Calu3 (cell line): ENCODE data around the gene PTOV1. TPM values are rescaled to one million over a fixed set of nuclear protein-coding genes. Genes with fewer than 3 reads are reported as not detected.
A peak's percentile ranks its signal among the peaks of the same experiment; 100 is the strongest.

ENCODE experiments used
- BruUV-seq: library from RNA; stranded (reverse); fragments of 400-500 nt; replicated peaks from 2 replicates; lab custom pipeline; 2021; lab: Mats Ljungman, UMichigan
- CTCF ChIA-PET: fragments of 300-600 bp; sonication (Branson Sonifier 250); formaldehyde crosslinking; loops from one replicate; lab custom pipeline; 2022; ENCODE audit warnings: antibody characterized with exemption; lab: Charles Lee
- DNase-seq: peaks from one replicate; pipeline ENCODE4 v3.0.0; 2022
- H3K27ac Mint-ChIP-seq: one replicate; pipeline ENCODE4 v1.8.0; 2022; ENCODE audit warnings: mixed read lengths; ENCODE audit not compliant: unreplicated experiment
- H3K27me3 Mint-ChIP-seq: one replicate; pipeline ENCODE4 v1.8.0; 2022; ENCODE audit warnings: mixed read lengths; ENCODE audit not compliant: unreplicated experiment
- H3K36me3 Mint-ChIP-seq: one replicate; pipeline ENCODE4 v1.8.0; 2022; ENCODE audit warnings: mild to moderate bottlenecking, moderate library complexity, mixed read lengths; ENCODE audit not compliant: insufficient read depth, unreplicated experiment
- H3K4me1 Mint-ChIP-seq: one replicate; pipeline ENCODE4 v1.8.0; 2022; ENCODE audit warnings: mild to moderate bottlenecking, low read depth, mixed read lengths; ENCODE audit not compliant: unreplicated experiment
- H3K4me3 Mint-ChIP-seq: one replicate; pipeline ENCODE4 v1.8.0; 2022; ENCODE audit warnings: mild to moderate bottlenecking, low read depth, moderate library complexity, mixed read lengths; ENCODE audit not compliant: unreplicated experiment
- H3K9me3 Mint-ChIP-seq: one replicate; pipeline ENCODE4 v1.8.0; 2022; ENCODE audit warnings: low read depth, mixed read lengths; ENCODE audit not compliant: unreplicated experiment
- CTCF ChIP-seq: fragments of 200-600 bp; IDR thresholded peaks from one replicate; pipeline ENCODE4 v1.8.0; 2022; ENCODE audit warnings: antibody characterized with exemption; ENCODE audit not compliant: unreplicated experiment
- intact Hi-C: fragments of 100-400 bp; cut with micrococcal nuclease; formaldehyde crosslinking; loops from one replicate; pipeline ENCODE4 v1.10.0; 2022; ENCODE audit not compliant: unreplicated experiment
- total RNA-seq: library from RNA; stranded (reverse); gene quantifications from 2 replicates; pipeline ENCODE4 v1.2.3, GENCODE V29; 2022

Gene PTOV1
- total RNA-seq, 1 experiment from 2014 or later, result 256 TPM

- H3K4me3 Mint-ChIP-seq, result peak overlapping the region; percentile 27
- no TSS peak for BruUV-seq
- H3K27ac Mint-ChIP-seq, result no peak overlapping the region
- no peaks in the 10 kb centered on the region for H3K9me3 Mint-ChIP-seq
- H3K4me1 Mint-ChIP-seq, result peaks cover 15% of the 10 kb centered on the region
- no peak for DNase-seq
- H3K36me3 Mint-ChIP-seq, result peaks cover 11% of the 10 kb centered on the region
- intact Hi-C loops, result no loop called here
- TF ChIP-seq CTCF, result no peak
- CTCF ChIA-PET, result no interaction called here
- H3K27me3 Mint-ChIP-seq, result no peaks in the 10 kb centered on the region
Observed at GRCh38 chr19:49871349-49871985, 20.5 kb downstream of the PTOV1 start.

- no TSS peak for BruUV-seq
Observed at GRCh38 chr19:49872245-49873128, 21.5 kb downstream of the PTOV1 start.

GRCh38 chr19:49873129-49873521, 22.2 kb downstream of the PTOV1 start:
- no peak overlapping the region for H3K4me3 Mint-ChIP-seq
- peaks cover 13% of the 10 kb centered on the region for H3K4me1 Mint-ChIP-seq
- BruUV-seq, result no TSS peak
- CTCF ChIA-PET, result no interaction called here
- intact Hi-C loops, result no loop called here
- no peak overlapping the region for H3K27ac Mint-ChIP-seq
- TF ChIP-seq CTCF, result no peak
- H3K27me3 Mint-ChIP-seq, result no peaks in the 10 kb centered on the region
- DNase-seq, result no peak
- H3K36me3 Mint-ChIP-seq, result peaks cover 11% of the 10 kb centered on the region
- H3K9me3 Mint-ChIP-seq, result no peaks in the 10 kb centered on the region

More at GRCh38 chr19:49872245-49873128, 21.5 kb downstream of the PTOV1 start:
- TF ChIP-seq CTCF, result no peak
- CTCF ChIA-PET, result no interaction called here
- H3K36me3 Mint-ChIP-seq, result peaks cover 11% of the 10 kb centered on the region
- no peaks in the 10 kb centered on the region for H3K27me3 Mint-ChIP-seq
- DNase-seq, result no peak
- no peaks in the 10 kb centered on the region for H3K9me3 Mint-ChIP-seq
- peak overlapping the region; percentile 27 for H3K4me3 Mint-ChIP-seq
- intact Hi-C loops, result no loop called here
- H3K4me1 Mint-ChIP-seq, result peaks cover 9% of the 10 kb centered on the region
- no peak overlapping the region for H3K27ac Mint-ChIP-seq

GRCh38 chr19:49873834-49874233, 22.9 kb downstream of the PTOV1 start:
- no peaks in the 10 kb centered on the region for H3K9me3 Mint-ChIP-seq
- no peaks in the 10 kb centered on the region for H3K27me3 Mint-ChIP-seq
- no peak overlapping the region for H3K27ac Mint-ChIP-seq
- H3K4me3 Mint-ChIP-seq, result no peak overlapping the region
- H3K4me1 Mint-ChIP-seq, result peaks cover 20% of the 10 kb centered on the region
- no peak for TF ChIP-seq CTCF
- H3K36me3 Mint-ChIP-seq, result peaks cover 11% of the 10 kb centered on the region
- DNase-seq, result no peak
- CTCF ChIA-PET, result no interaction called here
- intact Hi-C loops, result no loop called here
- no TSS peak for BruUV-seq
